ENCODE measurements around the gene EXOC6. TPM values are rescaled to one million over a fixed set of nuclear protein-coding genes. Genes with fewer than 3 reads are reported as not detected.

EXOC6 gene
- total RNA-seq, 4 donors from 2014 or later: 10.5 to 82.1 (median 31.7) TPM

- H3K4me3 ChIP-seq: no peak overlapping the region
- H3K9me3 ChIP-seq: no peaks in the 10 kb centered on the region
- no peaks in the 10 kb centered on the region for H3K36me3 ChIP-seq
- DNase-seq: no peak
- TF ChIP-seq POLR2A (IDR thresholded peaks at IDR 0.05) (no peak), CTCF (IDR thresholded peaks at IDR 0.05) (no peak)
- H3K27me3 ChIP-seq: no peaks in the 10 kb centered on the region
- no peaks in the 10 kb centered on the region for H3K4me1 ChIP-seq
- no peak overlapping the region for H3K27ac ChIP-seq
Measured at GRCh38 chr10:92999191-92999590, 150.9 kb downstream of the EXOC6 start.

- TF ChIP-seq POLR2A (IDR thresholded peaks at IDR 0.05) (no peak), CTCF (IDR thresholded peaks at IDR 0.05) (peak in 4 of 6 experiments; percentile 20 to 65 (median 62))
- Histone ChIP-seq H3K27ac (no peak overlapping the region), H3K4me3 (no peak overlapping the region), H3K27me3 (no peaks in the 10 kb centered on the region), H3K4me1 (no peaks in the 10 kb centered on the region), H3K9me3 (no peaks in the 10 kb centered on the region), H3K36me3 (no peaks in the 10 kb centered on the region)
- no peak for DNase-seq
Measured at GRCh38 chr10:93006435-93007039, 158.2 kb downstream of the EXOC6 start.

DNA sequence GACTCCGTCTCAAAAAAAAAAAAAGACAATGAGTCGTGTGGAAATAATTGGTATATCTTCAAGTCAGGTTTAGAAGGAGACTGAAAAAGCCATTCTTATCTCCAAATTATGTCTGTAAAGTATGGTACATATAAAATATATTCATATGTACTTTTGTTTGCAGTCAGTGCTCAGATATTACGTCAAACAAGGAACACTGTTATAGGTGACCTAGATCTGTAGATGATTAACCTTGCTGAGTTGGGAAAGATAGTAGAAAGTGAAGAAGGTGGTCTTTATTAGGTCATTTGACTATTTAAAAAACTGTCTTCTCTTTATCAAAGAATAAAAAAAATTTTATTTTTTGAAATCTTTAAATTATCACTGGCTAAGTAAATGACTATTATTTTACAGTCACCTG, 167.4 kb downstream of the EXOC6 start:
- H3K27me3 ChIP-seq: no peaks in the 10 kb centered on the region
- H3K27ac ChIP-seq: no peak overlapping the region
- no peak overlapping the region for H3K4me3 ChIP-seq
- H3K36me3 ChIP-seq: no peaks in the 10 kb centered on the region
- no peaks in the 10 kb centered on the region for H3K4me1 ChIP-seq
- TF ChIP-seq POLR2A (IDR thresholded peaks at IDR 0.05): no peak
- no peak for TF ChIP-seq CTCF (IDR thresholded peaks at IDR 0.05)
- DNase-seq: no peak
- no peaks in the 10 kb centered on the region for H3K9me3 ChIP-seq

DNA sequence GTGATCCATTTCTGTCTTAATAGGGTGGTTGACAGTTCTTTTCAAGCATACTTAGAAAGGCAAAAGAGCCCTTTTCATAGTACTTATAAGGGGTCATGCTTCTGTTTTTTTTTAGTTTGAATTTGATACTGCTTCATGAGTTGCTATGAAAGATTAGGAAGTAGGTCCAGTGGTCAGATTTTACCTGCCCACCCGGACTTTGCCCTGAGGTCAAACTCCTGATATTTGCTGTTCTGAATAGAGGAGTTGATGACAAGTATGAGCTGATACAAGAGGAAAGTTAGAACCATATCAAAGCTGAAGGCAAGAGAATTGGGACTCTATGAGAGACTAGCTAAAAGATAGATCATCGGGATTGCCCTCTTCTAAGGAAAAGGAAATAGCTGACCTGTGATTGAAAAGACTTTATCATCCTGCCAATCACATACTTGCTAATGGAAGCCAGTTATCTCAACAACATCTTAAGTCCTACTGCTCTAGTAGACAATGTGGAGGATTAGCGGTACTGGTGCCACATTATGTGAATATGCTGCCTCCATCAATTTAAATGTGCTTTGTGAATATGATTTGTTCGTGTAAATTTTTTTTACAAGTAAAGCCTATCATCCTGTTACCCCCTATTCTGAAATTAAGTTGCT, 174.8 kb downstream of the EXOC6 start:
- Histone ChIP-seq H3K9me3 (no peaks in the 10 kb centered on the region), H3K27ac (no peak overlapping the region), H3K36me3 (no peaks in the 10 kb centered on the region), H3K4me1 (no peaks in the 10 kb centered on the region), H3K27me3 (no peaks in the 10 kb centered on the region), H3K4me3 (no peak overlapping the region)
- TF ChIP-seq POLR2A (IDR thresholded peaks at IDR 0.05) (no peak), CTCF (IDR thresholded peaks at IDR 0.05) (no peak)
- DNase-seq: no peak

GRCh38 chr10:93026072-93026471, 177.8 kb downstream of the EXOC6 start:
- no peak for DNase-seq
- H3K27me3 ChIP-seq: no peaks in the 10 kb centered on the region
- TF ChIP-seq POLR2A (IDR thresholded peaks at IDR 0.05) (no peak), CTCF (IDR thresholded peaks at IDR 0.05) (no peak)
- H3K9me3 ChIP-seq: no peaks in the 10 kb centered on the region
- no peaks in the 10 kb centered on the region for H3K36me3 ChIP-seq
- no peak overlapping the region for H3K27ac ChIP-seq
- H3K4me3 ChIP-seq: no peak overlapping the region
- no peaks in the 10 kb centered on the region for H3K4me1 ChIP-seq
